Measurements from ENCODE around the gene IPO9. TPM values are rescaled to one million over a fixed set of nuclear protein-coding genes. Genes with fewer than 3 reads are reported as not detected.

The IPO9 gene
- total and polyA plus RNA-seq, 2 donors from 2014 or later: 21.6 to 39.7 TPM

GRCh38 chr1:201904579-201904978 is 75.6 kb downstream of the IPO9 start:
- FAIRE-seq: no peak
- DNase-seq: peak in 3 of 5 donors; percentile 64 to 88 (median 85)

GRCh38 chr1:201905234-201905890 is 76.4 kb downstream of the IPO9 start:
- H3K27ac ChIP-seq (ENCODE audit: low read depth in 2 of 2, low read length in 2 of 2): peak overlapping the region in 1 of 2 donors; percentile 78
- H3K9me3 ChIP-seq (ENCODE audit: control insufficient read depth in 2 of 3, insufficient read depth in 1 of 3, low read length in 3 of 3): no peaks in the 10 kb centered on the region
- H3K27me3 ChIP-seq (ENCODE audit: control insufficient read depth, insufficient read depth, low read length): no peaks in the 10 kb centered on the region
- peak overlapping the region in 1 of 3 donors; percentile 10 for H3K9ac ChIP-seq (ENCODE audit: low read length in 3 of 3)
- H3K4me1 ChIP-seq (ENCODE audit: control insufficient read depth in 2 of 3, insufficient read depth in 2 of 3, low read depth in 1 of 3, low read length in 3 of 3): peaks cover 0 to 11% (median 0%) of the 10 kb centered on the region in 3 donors
- TF ChIP-seq CTCF (IDR thresholded peaks at IDR 0.05; ENCODE audit: borderline replicate concordance, extremely low read depth, insufficient read depth): no peak
- no peak for FAIRE-seq
- H3K4me3 ChIP-seq (ENCODE audit: low read length in 3 of 3): no peak overlapping the region
- H3K36me3 ChIP-seq (ENCODE audit: control insufficient read depth in 2 of 3, insufficient read depth in 3 of 3, low read length in 3 of 3): no peaks in the 10 kb centered on the region
- DNase-seq: no peak
- intact Hi-C loops (cut with DNase I): no loop called here

More at GRCh38 chr1:201904579-201904978, 75.6 kb downstream of the IPO9 start:
- peaks cover 0 to 11% (median 0%) of the 10 kb centered on the region in 3 donors for H3K4me1 ChIP-seq (ENCODE audit: control insufficient read depth in 2 of 3, insufficient read depth in 2 of 3, low read depth in 1 of 3, low read length in 3 of 3)
- no peaks in the 10 kb centered on the region for H3K9me3 ChIP-seq (ENCODE audit: control insufficient read depth in 2 of 3, insufficient read depth in 1 of 3, low read length in 3 of 3)
- intact Hi-C loops (cut with DNase I): no loop called here
- no peak for TF ChIP-seq CTCF (IDR thresholded peaks at IDR 0.05; ENCODE audit: borderline replicate concordance, extremely low read depth, insufficient read depth)
- H3K36me3 ChIP-seq (ENCODE audit: control insufficient read depth in 2 of 3, insufficient read depth in 3 of 3, low read length in 3 of 3): no peaks in the 10 kb centered on the region
- H3K9ac ChIP-seq (ENCODE audit: low read length in 3 of 3): no peak overlapping the region
- no peak overlapping the region for H3K4me3 ChIP-seq (ENCODE audit: low read length in 3 of 3)
- H3K27me3 ChIP-seq (ENCODE audit: control insufficient read depth, insufficient read depth, low read length): no peaks in the 10 kb centered on the region
- H3K27ac ChIP-seq (ENCODE audit: low read depth in 2 of 2, low read length in 2 of 2): peak overlapping the region; percentile 43 to 78

- Histone ChIP-seq H3K4me1 (ENCODE audit: control insufficient read depth in 2 of 3, insufficient read depth in 2 of 3, low read depth in 1 of 3, low read length in 3 of 3) (peaks cover 0 to 11% (median 0%) of the 10 kb centered on the region in 3 donors), H3K9me3 (ENCODE audit: control insufficient read depth in 2 of 3, insufficient read depth in 1 of 3, low read length in 3 of 3) (no peaks in the 10 kb centered on the region), H3K4me3 (ENCODE audit: low read length in 3 of 3) (no peak overlapping the region), H3K27ac (ENCODE audit: low read depth in 2 of 2, low read length in 2 of 2) (no peak overlapping the region), H3K36me3 (ENCODE audit: control insufficient read depth in 2 of 3, insufficient read depth in 3 of 3, low read length in 3 of 3) (no peaks in the 10 kb centered on the region), H3K27me3 (ENCODE audit: control insufficient read depth, insufficient read depth, low read length) (no peaks in the 10 kb centered on the region), H3K9ac (ENCODE audit: low read length in 3 of 3) (no peak overlapping the region)
- no peak for DNase-seq
- no peak for FAIRE-seq
- no peak for TF ChIP-seq CTCF (IDR thresholded peaks at IDR 0.05; ENCODE audit: borderline replicate concordance, extremely low read depth, insufficient read depth)
- intact Hi-C loops (cut with DNase I): no loop called here
These were observed 77.4 kb downstream of the IPO9 start for GRCh38 chr1:201906336-201906735.
